Retinal pigment epithelial cell (primary cell): ENCODE results near the gene MAPK1.

Experiments used
- DNase-seq: peaks from one replicate; pipeline ENCODE4 v3.0.0-alpha.2; 2010; ENCODE audit warnings: low read depth
- H3K4me3 ChIP-seq: 2 replicates; pipeline ENCODE4 v1.5.1; 2011; ENCODE audit warnings: mild to moderate bottlenecking, low read length, control low read depth, moderate library complexity
- CTCF ChIP-seq: conservative IDR thresholded peaks from 2 replicates; pipeline ENCODE4 v1.5.1; 2011; ENCODE audit warnings: low read depth, low read length, control low read depth, inconsistent platforms

MAPK1 gene

GRCh38 chr22:21762712-21763581 is 104.5 kb downstream of the MAPK1 start:
- no peak for TF ChIP-seq CTCF
- no peak for DNase-seq
- H3K4me3 ChIP-seq, result no peak overlapping the region

- H3K4me3 ChIP-seq, result no peak overlapping the region
- no peak for TF ChIP-seq CTCF
- DNase-seq, result no peak
Measured at GRCh38 chr22:21761994-21762680, 105.3 kb downstream of the MAPK1 start.

- no peak for TF ChIP-seq CTCF
- H3K4me3 ChIP-seq, result no peak overlapping the region
- DNase-seq, result no peak
Measured at GRCh38 chr22:21761086-21761485, 106.4 kb downstream of the MAPK1 start.

- no peak overlapping the region for H3K4me3 ChIP-seq
- no peak for DNase-seq
- no peak for TF ChIP-seq CTCF
Measured at GRCh38 chr22:21760640-21761039, 106.8 kb downstream of the MAPK1 start.

GRCh38 chr22:21759646-21760376 is 107.6 kb downstream of the MAPK1 start:
- TF ChIP-seq CTCF, result no peak
- H3K4me3 ChIP-seq, result no peak overlapping the region
- no peak for DNase-seq

- no peak overlapping the region for H3K4me3 ChIP-seq
- no peak for DNase-seq
- no peak for TF ChIP-seq CTCF
Measured at GRCh38 chr22:21759093-21759492, 108.4 kb downstream of the MAPK1 start.
